ENCODE measurements around the gene GDAP1L1.
"Not testable (repeated sequence)": the region's sequence is repeated elsewhere in the genome, so short reads cannot be mapped to it uniquely, and the experiment has no call there.

GDAP1L1 gene

DNA sequence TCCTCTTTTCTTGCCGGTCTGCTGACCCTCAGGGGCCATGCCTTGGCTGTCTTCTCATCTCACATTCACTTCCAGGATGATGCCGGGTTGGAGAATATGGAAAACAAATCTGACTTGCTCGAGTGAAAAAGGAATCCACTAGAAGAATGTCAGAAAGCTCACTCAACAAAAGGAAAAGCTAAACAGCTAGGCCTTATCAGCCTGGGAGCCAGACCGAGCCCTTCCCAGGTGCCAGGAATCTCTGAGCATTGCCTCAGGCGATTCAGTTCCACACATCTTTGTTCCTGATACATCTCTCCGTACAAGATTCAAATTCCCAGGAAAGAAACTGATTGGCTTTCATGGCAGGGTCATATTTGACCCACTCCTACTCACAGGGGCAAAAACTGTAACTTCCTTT, 27.3 kb upstream of the GDAP1L1 start:
- DNase-seq (ENCODE audit: low read depth) = no peak

DNA sequence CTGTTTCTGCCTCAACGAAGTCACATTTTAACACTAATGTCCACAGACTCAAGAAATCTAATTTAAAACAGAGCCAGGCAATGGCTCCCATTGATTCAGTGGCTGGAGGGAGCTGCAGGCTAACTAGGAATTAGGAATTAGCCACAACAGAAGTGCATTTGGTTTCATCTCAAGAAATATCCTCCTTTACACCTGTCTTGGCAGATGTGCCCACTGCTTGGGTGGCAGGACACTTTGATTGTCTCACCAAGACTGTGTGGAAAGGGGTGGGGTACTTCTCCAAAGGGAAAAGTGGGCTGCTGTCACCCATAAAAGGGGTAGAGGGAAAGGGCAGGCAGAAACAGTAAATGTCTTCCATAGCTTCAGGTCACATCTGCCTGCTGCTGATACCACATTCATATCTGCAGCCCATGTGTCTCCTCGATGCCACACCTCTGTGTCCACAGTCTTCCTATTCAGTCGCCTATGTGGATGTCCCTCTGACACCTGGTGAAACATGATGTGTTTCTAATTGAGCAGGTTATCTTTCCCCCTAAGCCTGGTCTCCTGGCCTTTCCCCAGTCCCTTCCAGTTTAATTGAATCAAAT, 25.6 kb upstream of the GDAP1L1 start:
- no peak for DNase-seq (ENCODE audit: low read depth)

DNA sequence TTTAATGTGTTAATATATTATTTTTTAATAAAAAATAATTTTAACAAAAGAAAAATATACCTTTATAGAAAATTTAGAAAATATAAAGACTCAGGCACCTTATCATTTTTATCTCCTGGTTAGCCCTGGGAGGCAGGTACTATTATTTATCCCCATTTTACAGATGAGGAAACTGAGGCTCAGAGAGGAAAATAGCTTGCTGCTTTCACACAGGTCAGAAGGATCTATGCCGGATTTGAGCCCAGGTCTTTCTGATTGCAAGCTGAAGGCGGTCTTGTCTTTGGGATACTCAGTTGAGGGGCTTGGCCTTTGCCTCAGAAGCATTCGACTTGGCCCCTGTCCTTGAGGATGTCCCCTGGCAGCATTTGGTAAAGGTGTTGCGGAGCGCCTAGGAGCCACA, 25.1 kb upstream of the GDAP1L1 start:
- no peak for DNase-seq (ENCODE audit: low read depth)

DNA sequence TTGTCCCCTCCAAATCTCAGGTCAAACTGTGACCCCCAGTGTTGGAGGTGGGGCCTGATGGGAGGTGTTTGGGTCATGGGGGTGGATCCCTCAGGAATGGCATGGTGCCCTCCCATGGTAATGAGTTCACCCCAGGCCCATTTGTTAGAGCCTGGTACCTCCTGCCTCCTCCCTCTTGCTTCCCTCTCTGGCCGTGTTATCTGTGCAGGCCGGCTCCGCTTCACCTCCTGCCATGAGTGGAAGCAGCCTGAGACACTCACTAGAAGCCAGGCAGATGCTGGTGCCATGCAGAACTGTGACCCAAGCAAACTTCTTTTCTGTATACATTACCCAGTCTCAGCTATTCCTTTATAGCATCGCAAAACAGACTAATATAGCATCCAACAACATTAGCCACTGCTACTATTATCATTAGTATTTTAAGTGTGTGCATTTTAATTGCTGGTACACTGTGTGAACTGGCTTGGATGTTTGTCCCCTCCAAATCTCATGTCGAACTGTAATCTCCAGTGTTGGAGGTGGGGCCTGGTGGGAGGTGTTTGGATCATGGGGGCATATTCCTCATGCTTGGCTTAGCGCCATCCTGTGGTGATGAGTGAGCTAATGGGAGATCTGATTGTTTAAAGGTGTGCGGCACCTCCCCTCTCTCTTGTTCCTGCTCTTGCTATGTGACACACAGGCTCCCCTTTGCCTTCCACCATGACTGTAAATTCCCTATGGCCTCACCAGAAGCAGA, 24.3 kb upstream of the GDAP1L1 start:
- DNase-seq (ENCODE audit: low read depth) = no peak

DNA sequence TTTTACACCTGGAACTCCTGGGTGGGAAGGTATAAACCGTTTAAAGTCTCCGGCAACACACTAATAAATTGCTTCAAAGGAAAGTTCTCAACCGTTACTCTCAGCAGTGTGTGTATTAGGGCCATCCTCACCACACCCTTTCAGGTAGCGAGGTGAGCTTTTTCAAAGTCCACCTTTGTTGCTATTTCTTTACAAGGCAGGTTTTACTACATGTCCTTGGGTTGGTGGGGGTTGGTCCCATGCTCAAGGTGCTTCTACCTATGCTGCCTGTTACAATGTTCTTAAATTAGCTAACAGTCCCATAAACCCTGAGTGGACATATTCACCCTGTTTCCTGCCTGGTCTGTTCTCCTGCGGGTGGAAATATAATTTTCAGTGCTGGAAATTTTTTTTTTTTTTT, 23.4 kb upstream of the GDAP1L1 start:
- no peak for DNase-seq (ENCODE audit: low read depth)

DNA sequence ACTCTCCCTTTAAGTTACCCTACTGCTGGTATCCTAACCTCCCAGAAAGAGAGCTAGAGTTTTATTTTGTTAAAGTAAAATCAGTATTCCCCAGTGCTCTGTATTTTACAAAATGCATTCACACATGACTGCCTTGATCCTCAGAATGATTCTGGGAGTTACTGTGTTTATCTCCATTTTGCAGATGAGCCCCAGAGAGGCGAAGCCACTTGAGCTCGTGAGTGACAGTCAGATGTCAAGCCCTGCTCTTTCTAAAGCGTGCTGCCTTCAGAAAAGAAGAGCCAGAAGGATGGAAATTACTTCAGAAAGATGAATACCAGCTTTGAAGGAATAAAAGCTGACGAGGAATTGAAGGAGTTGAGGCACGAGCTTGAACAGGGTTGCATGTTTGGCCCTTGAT, 22.5 kb upstream of the GDAP1L1 start:
- DNase-seq (ENCODE audit: low read depth) = no peak

DNA sequence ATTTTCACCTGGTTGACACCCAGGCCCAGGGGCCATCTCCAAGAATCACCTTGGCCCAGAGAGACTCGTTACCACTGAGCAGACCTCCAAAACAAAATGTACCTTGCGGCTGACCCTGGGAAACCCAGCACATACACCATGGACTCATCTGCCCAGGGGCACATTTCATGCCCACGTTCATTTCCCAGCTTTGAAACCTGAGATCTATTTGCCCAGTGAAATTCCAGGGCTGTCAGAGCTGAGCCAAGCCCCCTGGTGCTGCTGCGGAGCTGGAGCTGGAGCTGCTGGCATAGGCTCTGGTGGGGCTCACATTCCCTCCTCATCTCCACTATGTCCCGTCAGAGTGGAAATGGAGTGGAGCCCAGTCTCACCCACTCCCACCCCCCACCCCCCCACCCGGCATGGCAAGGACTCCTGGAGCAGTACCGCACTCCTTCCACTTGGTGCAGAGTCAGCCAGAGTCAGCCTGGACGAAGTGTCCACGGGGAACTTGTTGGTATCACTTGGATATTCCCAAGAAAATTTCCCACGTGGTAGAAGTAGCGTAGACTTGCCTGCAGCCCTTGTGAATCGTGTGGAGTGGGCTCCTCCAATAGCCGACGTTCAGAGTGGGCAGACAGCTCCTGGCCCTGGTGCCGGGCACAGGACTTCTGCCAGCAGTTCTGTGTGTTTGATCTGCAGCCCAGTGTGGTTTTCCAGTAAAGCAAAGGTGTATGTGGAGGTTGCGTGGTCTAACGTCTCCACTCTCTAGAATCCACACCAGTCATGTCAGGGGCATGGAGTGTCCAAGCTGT, 18.4 kb upstream of the GDAP1L1 start:
- DNase-seq (ENCODE audit: low read depth) = no peak

DNA sequence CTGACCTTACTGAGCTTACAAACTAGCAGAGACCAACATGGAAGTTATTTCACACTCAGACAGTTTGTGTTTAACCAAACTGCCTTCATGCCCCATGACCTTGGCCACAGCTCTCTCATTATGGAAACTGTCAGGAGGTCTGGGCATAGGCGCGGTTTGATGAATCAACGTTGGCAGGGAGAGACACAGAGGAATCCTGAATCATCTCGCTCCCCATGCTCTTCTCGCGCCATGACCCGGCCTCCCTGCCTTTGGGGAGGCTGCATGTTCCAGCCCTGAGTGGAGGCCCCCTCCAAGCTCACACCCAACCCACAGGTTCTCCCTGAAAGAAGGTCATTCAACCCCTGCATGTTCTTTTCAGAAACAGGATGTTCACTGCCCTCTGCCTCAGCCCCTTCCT, 15.9 kb upstream of the GDAP1L1 start:
- DNase-seq (ENCODE audit: low read depth) = no peak

DNA sequence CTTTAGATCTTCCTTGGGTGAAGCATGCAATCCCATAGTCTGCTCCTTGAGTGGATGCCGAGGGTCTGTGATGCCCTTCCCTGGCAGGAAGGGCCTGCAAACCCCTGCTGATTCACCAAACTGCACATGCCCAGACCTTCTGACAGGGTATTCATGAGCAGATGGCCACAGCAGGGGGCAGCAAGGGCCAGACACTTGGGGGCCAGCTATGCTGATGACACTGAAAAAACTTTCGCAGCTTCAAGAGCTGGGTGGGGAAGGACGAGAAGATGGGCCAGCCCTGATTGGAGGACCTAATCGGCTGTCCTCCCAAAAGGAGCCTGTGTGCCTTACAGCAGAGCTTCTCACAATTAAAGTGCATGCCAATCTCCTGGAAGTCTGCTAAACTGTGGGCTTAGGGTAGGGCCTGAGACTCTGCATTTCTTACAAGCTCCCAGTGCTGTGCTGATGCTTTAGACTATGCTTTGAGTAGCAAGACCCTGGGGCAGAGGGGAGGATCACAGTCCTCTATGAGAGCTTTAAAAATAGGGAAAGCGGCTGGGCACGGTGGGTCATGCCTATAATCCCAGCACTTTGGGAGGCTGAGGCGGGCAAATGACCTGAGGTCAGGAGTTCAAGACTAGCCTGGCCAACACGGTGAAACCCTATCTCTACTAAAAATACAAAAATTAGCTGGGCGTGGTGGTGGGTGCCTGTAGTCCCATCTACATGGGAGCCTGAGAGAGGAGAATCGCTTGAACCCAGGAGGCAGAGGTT, 15.2 kb upstream of the GDAP1L1 start:
- DNase-seq (ENCODE audit: low read depth) = no peak

DNA sequence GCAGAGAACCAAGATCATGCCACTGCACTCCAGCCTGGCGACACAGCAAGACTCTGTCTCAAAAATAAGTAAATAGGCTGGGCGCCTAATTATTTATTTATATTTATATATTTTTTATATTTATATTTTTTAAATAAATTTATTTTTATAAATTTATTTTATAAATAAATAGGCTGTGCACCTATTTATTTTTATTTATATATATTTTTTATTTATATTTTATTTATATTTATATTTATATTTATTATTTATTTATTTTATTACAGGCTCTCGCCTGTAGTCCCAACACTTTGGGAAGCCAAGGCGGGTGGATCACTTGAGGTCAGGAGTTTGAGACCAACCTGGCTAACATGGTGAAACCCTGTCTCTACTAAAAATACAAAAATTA, 14.6 kb upstream of the GDAP1L1 start:
- not testable (repeated sequence) for DNase-seq (ENCODE audit: low read depth)

DNA sequence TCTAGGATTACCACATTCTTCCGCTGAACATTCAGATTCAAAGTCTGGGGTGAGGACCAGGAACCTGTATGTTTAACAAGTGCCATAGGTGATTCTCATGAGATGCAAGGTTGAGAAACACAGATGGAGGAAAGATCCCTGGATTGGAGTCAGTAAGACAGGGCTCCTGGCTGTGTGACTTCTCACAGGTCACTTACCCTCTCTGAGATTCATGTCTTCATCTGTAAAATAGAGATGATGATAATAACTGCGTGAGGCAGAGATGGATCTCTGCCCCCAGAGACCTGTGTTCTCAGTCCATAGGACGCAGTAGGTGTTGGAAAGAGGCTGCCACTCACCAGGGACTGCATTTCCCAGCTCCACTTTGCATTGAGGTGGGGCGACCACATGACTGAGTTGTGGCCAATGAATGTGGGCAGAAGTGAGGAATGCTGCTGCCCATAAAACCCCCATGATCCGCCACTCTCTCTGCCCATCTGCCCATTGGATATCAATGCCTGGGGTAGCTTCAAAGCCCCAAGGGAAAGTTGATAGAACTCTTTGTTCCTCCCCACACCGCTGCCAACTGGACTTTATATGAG, 13.6 kb upstream of the GDAP1L1 start:
- no peak for DNase-seq (ENCODE audit: low read depth)

DNA sequence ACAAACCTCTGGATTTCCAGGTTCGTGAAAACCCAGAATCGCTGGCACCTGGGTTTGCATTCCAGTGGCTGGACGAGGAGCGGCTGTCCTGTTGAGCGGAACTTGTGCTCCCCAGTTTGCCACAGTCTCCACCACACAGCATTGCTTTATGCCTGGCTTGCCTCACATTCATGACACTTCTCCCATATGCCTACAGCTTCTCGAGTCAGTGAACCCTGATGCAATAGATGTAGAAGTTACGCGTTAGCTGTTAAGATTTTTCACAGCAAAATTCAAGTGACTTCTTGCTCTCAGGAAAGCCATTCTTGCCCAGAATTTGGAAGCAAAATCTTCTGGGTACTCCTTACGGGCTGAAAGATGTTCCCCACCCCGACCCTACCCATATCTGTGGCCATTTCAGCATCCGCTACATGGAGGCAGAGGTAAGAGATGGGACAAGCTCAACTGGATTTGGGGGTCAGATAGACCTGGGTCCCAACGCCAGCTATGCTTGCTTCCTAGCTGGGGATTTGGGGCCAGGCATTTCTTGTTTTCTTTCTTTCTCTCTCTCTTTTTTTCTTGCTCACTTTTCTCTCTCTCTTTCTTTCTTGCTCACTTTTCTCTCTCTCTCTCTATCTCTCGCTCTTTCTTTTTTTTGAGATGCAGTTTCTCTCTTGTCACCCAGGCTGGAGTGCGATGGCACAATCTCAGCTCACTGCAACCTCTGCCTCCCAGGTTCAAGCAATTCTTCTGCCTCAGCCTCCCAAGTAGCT, 12.4 kb upstream of the GDAP1L1 start:
- no peak for DNase-seq (ENCODE audit: low read depth)

DNA sequence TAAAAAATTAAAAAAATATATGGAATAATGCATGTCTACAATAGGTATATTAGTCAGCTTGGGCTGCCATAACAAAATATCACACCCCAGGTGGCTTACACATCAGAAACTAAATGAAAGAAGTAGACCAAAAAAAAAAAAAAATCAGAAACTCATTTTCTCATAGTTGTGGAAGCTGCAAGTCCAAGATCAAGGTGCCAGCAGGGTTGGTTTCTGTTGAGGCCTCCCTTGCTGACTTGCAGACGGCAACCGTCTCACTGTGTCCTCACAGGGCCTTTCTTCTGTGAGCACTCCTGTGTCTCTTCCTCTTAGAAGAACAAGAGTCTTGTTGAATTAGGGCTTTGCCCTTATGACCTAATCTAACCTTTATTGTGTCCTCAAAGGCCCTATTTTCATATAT, 11.4 kb upstream of the GDAP1L1 start:
- no peak for DNase-seq (ENCODE audit: low read depth)

DNA sequence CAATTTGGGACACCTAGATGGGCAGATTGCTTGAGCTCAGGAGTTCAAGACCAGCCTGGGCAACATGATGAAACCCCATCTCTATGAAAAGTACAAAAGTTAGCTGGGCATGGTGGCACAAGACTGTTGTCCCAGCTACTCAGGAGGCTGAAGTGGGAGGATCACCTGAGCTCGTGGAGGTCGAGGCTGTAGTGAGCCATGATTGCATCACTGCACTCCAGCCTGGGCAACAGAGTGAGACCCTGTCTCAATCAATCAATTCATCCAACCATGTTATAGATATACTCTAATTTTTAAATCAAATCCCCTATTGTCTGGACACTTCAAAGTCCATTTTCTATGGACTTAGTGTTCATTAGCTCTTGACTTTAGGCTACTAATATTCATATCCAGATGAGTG, 10.3 kb upstream of the GDAP1L1 start:
- not testable (repeated sequence) for DNase-seq (ENCODE audit: low read depth)

DNA sequence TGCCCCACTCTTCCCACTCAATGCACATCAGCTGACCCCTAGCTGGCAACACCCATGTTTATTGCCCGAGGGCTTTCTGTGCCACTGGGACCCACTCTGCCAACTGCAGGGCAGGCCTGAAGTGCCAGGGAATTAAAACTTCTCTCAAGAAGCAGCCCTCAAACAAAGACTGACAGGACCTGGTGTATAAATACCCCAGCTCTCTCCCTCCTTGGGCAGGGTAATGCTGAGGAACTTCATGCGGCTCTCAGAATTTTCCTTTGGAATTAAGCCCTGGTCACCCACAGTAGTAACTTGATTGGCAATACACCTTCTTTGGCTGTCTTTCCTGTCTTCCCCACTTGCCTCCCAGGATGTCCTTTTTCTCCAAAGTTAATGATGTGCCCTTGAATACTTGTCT, 5.3 kb upstream of the GDAP1L1 start:
- DNase-seq (ENCODE audit: low read depth) = no peak

DNA sequence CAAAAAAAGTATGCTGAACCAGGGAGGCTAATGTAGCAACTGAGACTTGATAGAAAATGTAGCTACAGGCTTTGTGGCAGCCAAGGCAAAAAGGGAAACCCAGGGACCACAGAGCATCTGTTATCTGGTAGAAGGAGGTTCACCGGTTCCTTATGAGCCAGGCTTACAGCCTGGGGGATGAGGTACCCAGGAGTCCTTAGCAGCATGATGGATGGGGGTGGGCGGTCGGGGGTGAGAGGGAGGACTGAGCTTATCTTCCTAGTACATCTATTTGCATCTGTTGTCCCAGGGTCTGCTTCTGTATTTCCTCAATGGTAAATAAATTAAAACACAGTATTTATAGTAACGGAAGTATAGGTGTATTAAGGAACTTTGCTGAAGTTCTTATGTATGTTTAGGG, 1.1 kb upstream of the GDAP1L1 start:
- DNase-seq (ENCODE audit: low read depth) = no peak

DNA sequence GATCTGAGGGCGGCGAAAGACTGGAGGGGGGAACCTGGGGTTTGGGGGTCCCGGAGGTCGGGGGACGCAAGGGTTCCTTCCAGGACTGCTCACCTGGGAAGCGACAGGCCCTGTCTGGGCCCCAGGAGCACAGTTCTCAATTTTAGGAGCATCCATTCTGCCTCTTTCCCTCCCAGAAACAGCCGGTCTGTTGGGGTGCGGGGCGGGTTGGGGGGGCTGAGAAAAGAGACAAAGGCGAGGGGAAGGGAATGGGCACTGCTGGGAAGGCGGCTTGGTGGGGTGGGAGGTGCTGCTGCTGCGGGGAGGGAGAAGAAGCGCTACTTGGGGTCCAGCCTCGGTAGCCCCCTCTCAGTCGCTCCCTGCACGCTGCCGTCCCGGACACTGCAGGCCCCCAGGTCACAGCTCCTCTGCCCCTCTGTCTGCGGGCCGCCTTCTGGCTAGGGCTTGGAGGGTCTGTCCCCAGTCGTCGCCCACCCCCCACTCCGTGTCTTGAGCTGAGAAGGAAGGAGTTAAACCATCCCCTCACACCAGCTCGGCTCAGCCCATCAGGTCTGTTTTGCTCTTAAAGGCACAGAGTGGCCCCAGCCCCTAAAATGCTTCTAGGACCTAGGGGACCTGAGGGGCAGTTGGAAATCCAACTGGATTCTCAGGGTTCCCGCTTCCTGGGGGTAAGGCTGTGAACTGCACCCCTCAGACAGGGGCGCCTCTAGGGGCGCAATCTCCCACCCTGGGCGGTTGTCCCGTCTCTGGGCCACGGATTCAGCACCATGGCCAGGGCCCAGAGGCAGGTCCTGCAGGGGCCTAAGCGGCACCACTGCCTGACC, 690 bp downstream of the GDAP1L1 start:
- DNase-seq (ENCODE audit: low read depth) = no peak

DNA sequence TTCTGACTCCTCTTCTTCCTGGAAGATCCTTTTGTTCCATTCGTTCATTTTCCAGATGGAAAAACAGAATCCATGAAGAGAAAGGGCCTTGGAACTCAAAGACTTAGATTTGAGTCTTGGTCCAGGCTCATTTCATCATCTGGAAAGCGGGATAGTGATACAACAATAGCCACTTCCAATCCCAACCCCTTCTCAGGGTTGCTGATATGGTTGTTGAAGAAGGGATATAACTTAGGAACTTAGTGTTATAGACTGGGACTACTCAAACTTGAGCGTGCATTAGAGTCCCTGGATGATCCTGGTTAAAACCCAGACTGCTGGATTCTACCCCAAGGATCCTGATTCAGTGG, 1.3 kb downstream of the GDAP1L1 start:
- DNase-seq (ENCODE audit: low read depth) = no peak

DNA sequence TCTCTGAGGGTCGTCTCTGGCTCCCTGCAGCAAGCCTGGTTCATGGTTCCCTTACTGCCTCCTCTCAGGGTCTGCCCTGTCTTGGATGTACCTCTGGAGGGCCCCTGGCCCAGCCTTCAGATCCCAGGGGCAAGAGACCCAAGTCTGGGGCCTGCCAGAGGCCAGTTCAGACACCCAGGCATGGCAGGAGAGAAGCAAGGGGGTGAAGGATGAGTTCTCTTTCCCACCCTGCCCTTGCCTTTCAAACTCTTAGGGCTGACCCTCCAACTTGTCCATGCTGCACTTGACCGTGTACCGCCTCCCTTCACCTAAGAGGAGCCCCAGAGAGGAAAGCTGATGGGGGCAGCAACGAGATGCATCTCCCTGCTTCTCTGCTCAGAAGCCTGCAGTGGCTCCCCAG, 4.2 kb downstream of the GDAP1L1 start:
- DNase-seq (ENCODE audit: low read depth) = no peak

DNA sequence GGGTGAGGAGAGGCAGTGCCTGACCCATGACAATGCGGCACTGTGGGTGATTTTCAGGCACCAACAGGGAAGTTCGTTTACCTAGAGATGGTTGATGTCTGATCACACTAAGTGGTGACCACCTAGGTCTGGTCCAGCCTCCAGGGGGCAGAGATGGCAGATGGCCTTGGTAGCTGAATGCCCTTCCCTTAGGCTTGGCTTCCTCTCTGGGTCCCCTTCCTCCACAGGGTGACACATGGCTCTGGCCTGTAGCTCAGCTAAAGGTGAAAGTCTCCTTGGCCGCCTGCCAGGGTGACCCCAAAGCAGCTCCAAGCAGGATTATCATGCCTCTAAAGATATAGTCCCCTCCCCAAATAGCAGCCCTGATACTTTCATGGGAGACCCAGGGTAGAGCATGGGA, 6.4 kb downstream of the GDAP1L1 start:
- no peak for DNase-seq (ENCODE audit: low read depth)

DNA sequence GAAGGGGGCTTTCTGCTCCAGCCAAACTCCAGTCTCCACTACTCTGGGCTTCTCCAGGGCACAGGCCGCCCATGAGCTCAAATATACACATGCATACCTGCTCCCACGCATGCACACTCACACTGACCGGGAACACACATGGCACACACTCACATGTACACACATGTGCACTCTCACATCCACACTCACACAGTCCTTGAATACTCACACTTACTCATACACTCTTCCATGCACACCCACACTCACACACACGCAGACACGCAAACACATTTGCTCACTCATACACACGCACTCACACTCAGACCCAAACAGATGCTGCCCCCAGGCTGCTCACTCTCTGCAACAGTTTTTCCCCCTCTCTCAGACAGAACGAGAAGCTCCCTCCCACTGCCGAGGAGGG, 7.0 kb downstream of the GDAP1L1 start:
- DNase-seq (ENCODE audit: low read depth) = no peak
